ENCODE data around the gene ANGPTL5.
"Not testable (repeated sequence)": the region's sequence is repeated elsewhere in the genome, so short reads cannot be mapped to it uniquely, and the experiment has no call there.

The ANGPTL5 gene

DNA sequence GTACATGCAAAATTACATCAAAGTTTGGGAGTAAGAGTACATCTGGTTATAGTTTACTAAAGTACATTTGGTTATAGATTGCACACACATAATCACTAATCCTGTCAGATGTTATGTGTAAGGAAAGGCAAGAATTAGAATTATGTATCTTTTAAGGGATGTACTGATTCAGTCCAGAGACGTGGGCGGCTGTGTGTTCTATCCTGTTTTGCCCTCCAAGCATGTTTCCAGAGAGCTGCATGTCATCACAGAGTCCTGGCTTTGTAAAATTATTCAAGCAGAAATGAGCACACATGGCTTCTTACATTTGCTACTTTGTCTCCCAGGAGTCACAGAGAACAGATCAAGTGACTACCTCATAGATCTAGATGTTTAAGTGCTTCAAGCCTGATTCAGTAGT lies 34.7 kb downstream of the ANGPTL5 start:
- no peak for DNase-seq

DNA sequence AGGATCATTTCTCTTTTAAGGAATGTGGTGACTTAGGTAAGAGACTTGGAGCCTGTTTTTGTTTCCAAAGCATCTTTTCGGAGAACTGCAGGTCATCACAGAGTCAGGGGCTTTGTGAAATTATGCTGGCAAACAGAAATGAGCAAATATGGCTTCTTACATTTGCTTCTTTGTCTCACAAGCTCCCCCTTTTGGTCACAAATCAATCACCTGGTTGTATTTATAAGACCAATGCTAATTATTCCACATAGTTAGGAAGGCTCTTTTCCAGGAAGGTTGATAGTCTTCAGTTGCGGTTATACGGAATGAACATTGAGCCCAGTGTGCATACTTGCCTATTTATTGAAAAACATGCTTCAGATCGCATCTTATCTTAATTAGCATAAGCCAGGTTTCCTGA lies 36.1 kb downstream of the ANGPTL5 start:
- peak; percentile 26 for DNase-seq

GRCh38 chr11:101872171-101872882 lies 44.0 kb downstream of the ANGPTL5 start:
- DNase-seq, result no peak

DNA sequence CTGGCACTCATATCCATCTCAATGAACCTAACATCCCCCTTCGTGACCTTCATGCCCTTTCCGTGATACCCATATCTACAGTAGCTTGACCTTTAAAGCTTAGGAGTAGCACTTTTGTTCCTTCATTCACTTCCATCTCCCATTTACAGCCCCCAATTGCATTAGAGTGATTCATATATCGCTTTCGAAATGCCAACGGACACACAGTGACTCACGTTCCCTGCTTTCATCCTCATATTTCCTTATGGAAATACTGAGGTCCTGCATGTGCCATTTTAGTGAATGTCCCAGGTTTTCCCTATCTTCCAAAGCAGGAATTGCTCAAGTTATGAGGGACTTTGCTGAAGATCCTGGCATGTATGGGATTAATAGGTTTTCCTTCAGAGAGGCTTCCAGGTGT lies 45.8 kb downstream of the ANGPTL5 start:
- no peak for DNase-seq

GRCh38 chr11:101867951-101868350 lies 48.4 kb downstream of the ANGPTL5 start:
- no peak for DNase-seq

- no peak for DNase-seq
Measured at GRCh38 chr11:101866619-101867491, 49.5 kb downstream of the ANGPTL5 start.

GRCh38 chr11:101864098-101864497 lies 52.2 kb downstream of the ANGPTL5 start:
- no peak for DNase-seq

- no peak for DNase-seq
Measured at GRCh38 chr11:101863361-101863760, 53.0 kb downstream of the ANGPTL5 start.

DNA sequence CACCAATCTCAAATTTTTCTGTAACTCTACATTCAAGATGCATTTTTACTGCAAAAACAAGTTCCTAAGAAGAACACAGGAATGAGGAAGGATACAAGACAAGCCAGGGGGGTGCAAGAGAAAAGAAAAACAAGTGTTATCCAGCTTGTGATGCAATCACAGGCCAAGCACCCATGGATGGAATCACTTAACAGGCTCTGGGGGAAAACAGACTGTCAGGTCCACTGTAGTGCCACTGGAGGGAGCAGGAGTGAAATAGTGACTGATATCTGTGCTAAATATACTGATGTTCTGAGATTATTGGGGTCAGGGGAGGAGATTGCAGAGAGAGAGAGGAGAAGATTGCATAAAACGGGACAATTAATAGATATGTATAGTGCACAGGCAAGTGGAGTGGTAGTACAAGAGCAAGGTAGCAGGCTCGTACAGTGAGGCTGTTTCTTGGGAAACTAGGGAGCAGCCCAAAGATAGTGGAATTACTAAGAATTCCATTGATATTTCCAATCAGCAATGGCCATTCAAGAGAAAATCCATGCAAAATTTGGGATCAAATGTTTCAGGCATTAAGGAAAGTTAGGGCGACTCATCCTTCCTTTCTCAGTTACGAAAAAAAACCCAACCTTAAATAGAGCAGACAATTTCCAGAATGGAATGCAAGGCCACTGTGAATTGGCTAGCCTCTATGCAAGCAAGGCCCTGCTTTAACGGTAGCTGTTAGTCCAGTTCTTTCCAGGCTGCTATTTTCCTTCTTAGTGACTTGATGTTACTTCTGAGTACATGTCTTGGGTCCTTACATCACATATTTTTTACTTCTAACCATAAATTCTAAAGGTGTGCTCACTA lies 53.7 kb downstream of the ANGPTL5 start:
- DNase-seq, result no peak

GRCh38 chr11:101860696-101861427 lies 55.5 kb downstream of the ANGPTL5 start:
- DNase-seq, result peak; percentile 16

- DNase-seq, result not testable (repeated sequence)
Measured at GRCh38 chr11:101852260-101852659, 64.1 kb downstream of the ANGPTL5 start.

GRCh38 chr11:101848262-101848661 lies 68.1 kb downstream of the ANGPTL5 start:
- DNase-seq, result peak; percentile 12

GRCh38 chr11:101844608-101845007 lies 71.7 kb downstream of the ANGPTL5 start:
- no peak for DNase-seq

- DNase-seq, result no peak
Measured at GRCh38 chr11:101840704-101841103, 75.6 kb downstream of the ANGPTL5 start.

All from NCI-H446 treated with DMSO at 0.1 percent for 48 hours (cell line).